GM18870 (cell line): Measurements from ENCODE around the gene IQUB.
A peak's percentile ranks its signal among the peaks of the same experiment; 100 is the strongest.
"Not testable (repeated sequence)": the region's sequence is repeated elsewhere in the genome, so short reads cannot be mapped to it uniquely, and the experiment has no call there.

Source experiments
- ATAC-seq: cut with Tn5 transposase; IDR thresholded peaks from one replicate; pipeline ENCODE4 v1.9.1; 2021; ENCODE audit warnings: moderate library complexity; ENCODE audit not compliant: unreplicated experiment

IQUB gene

DNA sequence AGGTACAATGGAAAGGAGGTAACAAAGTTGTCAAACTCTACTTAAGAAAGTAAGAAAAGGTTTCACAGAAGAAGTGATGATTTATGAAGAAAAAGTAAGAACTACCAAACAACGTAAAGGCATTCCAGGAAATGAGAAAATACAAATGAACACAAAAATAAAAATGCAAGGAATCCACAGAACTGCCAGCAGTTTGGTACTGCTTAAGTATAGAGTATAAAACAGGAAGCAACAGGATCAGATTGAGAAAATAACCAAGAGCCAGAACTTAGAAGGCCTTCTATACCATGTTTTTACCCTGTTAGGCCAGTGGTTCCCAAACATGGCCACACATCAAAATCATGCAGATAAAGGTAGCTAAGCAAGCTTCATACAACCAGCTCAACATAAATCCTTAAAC is 14.0 kb upstream of the IQUB start:
- ATAC-seq, result no peak

GRCh38 chr7:123539871-123540270 is 5.5 kb upstream of the IQUB start:
- no peak for ATAC-seq

- no peak for ATAC-seq
Observed at GRCh38 chr7:123538897-123539296, 4.5 kb upstream of the IQUB start.

GRCh38 chr7:123538189-123538714 is 3.9 kb upstream of the IQUB start:
- ATAC-seq, result no peak

DNA sequence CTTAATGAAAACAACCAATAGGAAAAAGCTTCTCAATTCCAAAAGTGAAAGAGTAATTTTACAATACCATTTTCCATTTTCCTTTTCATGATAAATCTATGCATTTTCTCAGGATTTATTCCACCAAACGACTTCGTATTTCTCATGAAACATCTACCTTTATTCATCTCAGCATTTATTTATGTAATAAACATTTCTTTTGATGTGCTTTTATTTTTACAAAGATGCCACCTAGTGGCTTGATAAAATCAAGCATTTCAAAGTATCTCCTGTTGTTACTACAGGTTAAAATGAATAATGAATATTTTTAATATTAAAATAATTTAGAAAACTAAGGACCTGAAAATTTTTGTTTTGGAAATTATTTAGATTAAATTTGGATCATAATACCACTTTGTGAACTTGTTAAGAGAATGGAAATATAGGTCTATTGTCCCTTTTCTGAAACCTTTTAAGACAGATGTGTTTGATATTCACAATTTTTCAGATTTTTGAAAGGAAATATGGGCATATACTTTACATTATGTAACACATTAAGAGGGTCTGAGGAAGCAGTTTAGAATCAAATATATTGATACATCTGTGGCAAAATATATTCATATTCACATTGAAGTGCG is 2.7 kb upstream of the IQUB start:
- no peak for ATAC-seq

GRCh38 chr7:123535517-123535916 is 1.1 kb upstream of the IQUB start:
- ATAC-seq, result no peak

DNA sequence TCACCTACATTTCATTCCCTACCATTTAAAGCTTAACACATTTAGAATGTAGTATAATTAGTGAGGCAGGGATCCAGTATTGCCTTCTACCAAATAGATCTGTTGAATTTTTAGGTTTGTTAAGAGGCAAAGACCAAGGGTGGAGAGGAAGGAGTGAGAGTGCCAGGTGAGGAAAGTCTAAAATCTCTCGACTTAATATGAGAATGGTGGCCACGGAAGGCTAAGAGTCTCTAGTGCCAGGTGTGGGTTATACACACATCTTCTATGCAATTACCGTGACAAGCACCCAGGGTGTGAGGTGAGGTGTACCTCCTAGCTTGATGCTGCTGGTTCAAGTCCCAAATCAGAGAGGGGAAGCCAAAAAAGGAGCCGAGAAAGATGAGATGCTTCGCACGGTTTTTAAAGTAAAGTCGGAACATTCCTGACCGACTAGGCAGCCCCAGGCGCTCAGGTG is 439 bp downstream of the IQUB start:
- peak; percentile 8 for ATAC-seq

DNA sequence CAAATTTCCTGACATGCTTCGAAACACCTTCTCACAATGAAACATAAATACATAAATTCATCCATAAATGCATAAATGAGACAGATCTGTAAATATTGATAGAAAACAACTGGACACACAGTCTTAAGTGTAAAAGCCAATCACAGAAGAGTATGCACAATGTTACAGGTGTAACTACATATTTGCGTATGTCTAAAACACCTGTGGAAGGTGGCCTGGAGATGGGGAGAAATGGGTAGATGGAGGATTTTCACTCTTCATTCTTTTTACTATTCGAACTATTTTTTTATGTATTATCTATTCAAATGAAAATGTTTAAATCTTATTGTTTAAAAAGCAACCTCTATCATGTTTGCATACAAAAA is 860 bp downstream of the IQUB start:
- ATAC-seq, result no peak

- ATAC-seq, result not testable (repeated sequence)
Observed at GRCh38 chr7:123532788-123533552, 1.4 kb downstream of the IQUB start.

DNA sequence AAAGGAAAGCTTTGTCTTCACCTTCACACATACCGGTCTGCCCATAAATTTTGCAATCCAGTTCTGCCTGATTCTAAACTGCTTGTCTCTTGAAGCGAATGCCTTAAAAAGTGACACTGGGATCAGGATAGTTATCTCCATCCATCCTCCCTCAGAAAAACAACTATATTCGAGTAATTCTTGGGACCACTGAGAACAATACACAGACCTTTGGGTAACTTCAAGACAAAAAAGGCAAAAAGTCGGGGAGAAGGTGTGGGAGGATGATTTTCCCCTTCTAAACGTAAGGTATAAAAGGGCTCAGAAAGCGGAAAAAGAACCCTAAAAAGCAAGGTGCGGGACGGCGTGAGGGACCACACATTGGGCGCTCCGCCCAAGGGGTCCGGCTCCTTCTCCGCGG is 2.1 kb downstream of the IQUB start:
- not testable (repeated sequence) for ATAC-seq

- not testable (repeated sequence) for ATAC-seq
Observed at GRCh38 chr7:123530035-123530591, 4.3 kb downstream of the IQUB start.

GRCh38 chr7:123528265-123528664 is 6.1 kb downstream of the IQUB start:
- ATAC-seq, result no peak

- not testable (repeated sequence) for ATAC-seq
Observed at GRCh38 chr7:123527712-123528225, 6.6 kb downstream of the IQUB start.

- not testable (repeated sequence) for ATAC-seq
Observed at GRCh38 chr7:123526533-123526932, 7.9 kb downstream of the IQUB start.

DNA sequence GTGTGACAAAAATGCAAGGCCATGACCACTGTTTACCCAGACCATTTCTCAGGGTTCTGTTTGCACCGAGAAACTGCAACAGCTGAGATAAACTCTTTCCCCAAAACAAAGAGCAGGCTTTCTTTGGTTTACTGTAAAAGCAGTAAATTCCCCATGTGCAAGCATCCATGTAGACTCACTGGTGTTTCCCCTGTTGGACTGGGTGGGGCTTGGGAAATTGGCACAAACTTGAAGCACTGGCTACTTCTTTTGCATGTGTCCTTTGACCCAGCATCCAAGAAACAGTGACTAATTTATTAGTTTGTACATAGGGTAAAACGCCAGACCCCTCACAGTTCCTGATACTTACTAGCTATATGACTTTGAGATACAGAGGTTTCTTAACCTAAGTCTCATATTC is 12.3 kb downstream of the IQUB start:
- ATAC-seq, result no peak

- no peak for ATAC-seq
Observed at GRCh38 chr7:123505221-123505620, 29.2 kb downstream of the IQUB start.

GRCh38 chr7:123502201-123502600 is 32.2 kb downstream of the IQUB start:
- no peak for ATAC-seq

GRCh38 chr7:123500878-123501489 is 33.4 kb downstream of the IQUB start:
- no peak for ATAC-seq

- ATAC-seq, result no peak
Observed at GRCh38 chr7:123499211-123499970, 35.0 kb downstream of the IQUB start.

DNA sequence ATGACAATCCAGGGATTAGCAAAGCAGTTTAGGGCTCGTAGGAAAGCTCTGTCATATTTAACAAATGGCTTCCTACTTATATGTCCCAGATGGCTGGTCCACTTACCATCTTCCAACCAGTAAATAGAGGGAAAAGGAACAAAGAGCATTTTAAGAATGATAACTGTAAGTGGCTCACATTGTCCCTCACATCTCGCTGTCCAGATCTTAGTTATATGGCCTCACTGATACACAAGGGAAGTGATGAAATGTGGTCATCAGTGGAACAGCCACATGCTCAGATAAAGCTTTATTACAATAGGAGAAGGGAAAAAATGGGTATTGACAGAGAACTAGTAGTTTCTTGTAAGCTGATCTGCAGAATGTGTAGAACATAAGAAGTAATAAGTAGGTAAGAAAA is 35.8 kb downstream of the IQUB start:
- ATAC-seq, result no peak

GRCh38 chr7:123498031-123498430 is 36.4 kb downstream of the IQUB start:
- no peak for ATAC-seq
